ENCODE results near the gene C4orf50.
"Not testable (repeated sequence)": the region's sequence is repeated elsewhere in the genome, so short reads cannot be mapped to it uniquely, and the experiment has no call there.

C4orf50 gene

DNA sequence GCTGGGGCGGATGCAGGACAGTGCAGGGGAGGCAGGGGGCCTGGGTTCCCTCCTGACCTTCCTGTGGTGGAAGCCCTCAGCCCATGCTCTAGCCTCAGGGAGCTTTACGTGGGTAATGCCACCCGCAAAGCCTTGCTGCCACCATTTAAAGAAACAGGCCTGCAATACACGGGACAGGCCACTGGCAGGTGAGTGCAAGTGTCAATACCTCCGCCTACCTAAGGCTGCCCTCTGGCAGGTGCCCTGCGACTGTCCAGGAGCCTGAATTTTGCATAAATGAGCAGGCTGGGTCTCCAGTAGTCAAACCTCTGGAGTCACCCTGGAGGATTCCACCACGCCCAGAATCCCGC, 131.2 kb downstream of the C4orf50 start:
- DNase-seq: no peak

DNA sequence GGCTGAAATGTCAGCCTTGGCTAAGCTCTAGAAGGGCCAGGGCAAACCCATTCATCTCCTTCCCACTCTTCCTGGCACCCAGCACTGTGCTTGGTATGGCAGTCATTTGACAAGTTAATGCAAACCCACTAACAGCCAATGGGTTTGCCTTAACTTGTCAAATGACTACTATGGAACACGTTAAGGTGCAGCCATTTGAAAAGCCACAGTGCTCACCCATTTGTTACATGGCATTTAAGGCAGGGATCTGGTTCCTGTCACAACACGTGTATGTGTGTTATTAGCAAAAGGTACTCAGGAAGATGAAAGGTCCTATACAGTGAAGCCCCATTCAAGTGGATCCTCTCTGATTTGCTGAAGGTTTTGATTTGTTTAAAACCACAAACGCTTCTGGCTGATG, 132.5 kb downstream of the C4orf50 start:
- DNase-seq: no peak

DNA sequence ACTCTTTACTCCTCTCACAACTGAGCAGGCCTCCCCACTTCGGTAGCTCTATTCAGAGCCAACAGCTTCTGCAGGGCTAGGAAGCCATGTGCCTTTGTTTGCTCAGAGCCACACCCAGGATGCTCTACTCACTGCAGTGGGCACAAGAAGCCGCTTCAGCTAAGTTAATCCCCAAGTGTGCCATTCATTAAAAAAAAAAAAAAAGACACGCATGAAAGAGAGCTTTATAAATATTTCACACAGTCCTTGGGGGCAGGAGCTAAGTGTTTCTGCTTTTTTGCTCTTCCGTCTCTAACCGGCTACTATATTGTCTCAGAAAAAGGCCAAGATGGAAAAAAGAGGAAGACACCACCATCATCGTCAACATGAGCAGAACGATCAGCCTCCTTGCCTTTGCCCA, 133.4 kb downstream of the C4orf50 start:
- DNase-seq: no peak

DNA sequence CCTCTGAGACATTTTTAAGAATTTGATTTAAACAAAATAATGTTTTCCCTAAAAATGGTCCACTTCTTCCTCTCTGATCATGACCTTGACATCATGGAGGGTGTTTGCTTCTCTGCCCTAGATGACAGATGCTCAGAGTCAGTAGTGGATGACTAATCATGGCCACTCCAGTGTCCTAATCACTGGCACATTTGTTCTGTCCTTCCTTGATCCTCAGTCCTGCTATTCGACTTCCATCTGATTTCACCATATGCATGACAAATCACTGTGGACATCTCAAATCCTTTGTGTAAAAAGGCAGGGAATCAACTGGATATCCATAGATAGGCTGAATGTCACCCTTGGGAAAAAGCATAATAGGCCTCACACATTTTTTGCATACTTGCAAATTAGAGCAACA, 134.3 kb downstream of the C4orf50 start:
- no peak for DNase-seq

DNA sequence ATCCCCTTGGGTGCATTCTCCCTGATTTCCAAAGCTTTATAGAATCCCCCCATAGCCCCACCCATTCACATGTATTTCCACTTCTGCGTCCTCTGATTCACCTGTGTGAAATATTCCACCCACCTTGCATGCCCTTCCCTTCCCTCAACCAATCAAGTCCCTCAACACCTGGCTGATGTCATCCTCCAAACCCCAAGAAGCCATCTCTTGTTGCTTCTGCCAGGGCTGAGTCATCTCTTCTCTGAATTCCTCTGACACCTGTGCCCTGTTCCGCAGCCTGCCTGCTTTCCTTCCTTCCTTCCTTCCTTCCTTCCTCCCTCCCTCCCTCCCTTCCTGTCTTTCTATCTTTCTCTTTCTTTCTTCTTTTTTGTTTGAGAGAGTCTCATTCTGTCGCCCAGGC, 135.3 kb downstream of the C4orf50 start:
- DNase-seq: no peak

DNA sequence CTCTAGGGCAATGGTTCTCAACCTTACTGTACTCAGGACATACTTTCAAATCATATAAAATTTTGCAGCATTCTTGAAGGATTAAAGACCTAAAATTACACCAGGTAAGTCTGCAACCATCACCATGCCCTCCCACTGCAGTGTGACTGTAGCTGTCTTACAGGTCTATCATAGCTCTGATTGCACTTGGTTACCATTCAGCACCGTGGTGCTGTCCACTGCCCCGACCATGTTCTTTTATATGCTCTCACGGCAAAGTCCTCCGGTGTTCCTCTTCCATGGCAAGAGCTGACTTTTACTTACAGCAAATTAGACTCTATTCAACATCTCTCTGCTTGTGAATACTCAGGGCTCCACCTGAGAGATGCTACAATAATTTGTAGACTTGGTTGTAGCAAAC, 136.9 kb downstream of the C4orf50 start:
- no peak for DNase-seq

DNA sequence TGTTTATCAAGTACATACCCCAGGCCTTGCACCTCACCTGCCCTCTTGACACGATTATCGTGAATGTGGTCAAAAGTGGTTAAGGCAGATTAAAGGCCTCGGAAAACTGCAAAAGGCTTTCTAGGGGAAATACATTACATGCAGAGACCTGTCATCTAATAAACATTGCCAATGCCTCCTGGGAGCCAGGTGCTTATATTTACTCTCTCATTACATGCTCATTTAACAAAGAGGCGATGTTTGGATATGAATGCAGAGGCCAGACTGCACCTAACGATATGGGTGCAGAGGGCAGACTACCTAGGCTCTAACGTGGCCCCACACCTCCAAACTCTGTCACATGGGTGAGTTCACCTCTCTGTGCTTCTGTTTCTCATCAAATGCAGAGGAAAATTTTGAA, 139.9 kb downstream of the C4orf50 start:
- DNase-seq: no peak

DNA sequence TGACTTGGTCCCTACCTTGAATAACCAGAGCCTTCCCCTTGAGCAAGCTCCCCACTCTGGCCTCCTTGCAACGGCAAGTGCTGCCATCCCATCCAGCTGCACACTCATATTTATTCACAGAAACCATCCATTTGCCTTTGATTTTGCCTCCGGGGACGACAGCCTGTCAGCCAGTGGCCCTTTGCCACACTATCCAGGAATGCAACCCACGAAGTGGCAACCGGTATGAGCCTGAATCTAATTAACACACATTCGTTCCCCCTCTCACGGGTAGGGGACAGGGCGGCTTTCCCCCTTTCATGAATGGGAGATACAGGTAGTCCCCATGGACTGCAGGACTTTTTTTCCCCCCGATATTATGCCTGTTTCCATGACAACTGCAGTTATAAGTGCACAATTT, 140.8 kb downstream of the C4orf50 start:
- DNase-seq: no peak

DNA sequence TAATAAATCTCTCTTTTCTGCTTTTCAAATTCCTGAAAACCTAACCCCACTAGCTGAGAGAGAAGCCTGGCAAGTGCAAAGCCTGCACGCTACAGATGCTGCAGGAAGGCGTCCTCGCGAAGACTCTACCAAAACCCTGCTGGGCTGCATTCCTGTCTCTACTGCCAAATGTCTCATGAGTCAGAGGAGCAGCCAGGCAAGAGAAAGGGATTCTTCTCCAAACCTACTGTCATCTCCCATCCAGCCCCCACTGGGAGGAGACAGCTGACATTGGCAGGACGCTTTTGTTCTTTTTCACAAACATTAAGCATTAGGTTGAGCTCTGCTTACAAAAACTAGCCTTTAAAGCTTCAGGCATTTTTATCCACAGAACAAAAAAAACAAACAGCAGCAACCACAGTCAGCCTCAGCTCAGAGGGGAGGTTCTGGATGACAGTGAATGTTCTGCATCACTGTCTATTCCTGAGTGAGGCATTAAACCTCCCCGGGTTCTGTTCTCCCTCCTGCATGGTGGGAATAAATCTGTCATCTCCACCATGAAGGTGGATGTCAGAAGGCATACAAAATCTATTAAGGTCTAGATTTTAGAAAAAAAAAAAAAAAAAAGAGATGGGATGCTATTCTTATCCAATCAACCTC, 143.3 kb downstream of the C4orf50 start:
- DNase-seq: no peak

DNA sequence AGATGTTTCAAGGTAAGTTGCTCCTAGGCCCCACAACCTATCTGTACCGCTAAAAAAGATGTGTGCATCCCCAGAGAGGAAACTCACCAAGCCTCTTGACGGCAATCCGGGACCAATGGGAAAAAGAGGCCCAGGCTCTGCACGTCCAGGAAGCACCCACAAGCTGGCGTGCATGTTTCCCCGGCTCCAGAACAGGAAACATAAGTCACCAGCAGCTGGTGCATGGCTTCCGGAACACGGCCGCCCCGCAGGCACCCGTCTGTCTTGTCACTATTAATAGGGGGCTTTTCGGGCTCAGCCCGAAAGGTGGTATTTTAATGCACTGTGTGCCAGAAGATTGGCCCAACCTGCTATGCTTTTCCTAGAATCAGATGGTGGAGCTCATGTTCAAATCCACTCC, 147.5 kb downstream of the C4orf50 start:
- DNase-seq: no peak

DNA sequence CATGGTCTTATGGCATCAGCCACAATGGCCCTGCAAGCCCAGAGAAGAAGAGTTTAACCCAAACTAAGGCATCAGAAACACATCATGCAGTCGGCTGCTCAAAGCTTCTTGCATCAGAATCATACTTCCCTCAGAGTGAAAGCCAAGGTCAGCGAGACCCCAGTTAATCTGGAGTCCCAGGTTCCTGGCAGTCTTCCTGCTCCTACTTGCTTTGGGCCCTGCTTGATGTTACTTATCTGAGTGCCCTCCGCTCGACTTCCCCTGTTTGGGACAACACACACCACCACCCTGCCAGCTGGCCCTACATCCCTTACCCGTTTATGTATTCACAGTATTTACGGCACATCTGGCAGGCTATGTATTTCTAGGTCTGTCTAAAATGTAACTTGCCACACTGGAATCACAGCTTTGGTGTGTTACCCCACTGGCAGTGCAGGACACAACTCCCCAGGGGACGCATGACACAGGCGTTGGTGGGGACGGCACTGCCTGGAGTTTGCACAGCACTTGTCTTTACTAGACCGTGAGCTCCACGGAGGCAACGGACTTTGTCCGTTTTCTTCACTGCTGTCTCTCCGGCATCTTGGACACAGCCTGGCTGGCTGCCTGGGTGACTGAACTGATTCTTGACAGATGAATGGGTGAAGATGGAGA, 148.1 kb downstream of the C4orf50 start:
- no peak for DNase-seq

DNA sequence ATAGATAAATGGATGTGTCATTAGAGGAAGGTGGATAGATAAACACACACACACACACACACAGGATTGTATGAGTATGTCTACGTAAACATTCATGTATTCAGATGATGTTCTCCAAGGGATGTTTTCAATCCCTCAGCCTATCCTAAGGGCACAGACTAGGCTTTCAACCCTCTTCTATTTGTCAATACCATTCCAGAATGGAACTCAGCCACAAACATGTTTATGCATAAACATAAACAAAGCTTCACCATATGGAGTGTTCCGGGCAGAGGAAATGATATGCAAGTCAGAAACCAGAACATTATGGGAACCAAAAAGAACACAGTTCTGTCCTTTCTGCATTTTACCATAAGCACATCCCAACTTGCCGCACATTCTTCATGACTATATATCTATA, 150.4 kb downstream of the C4orf50 start:
- DNase-seq: no peak

DNA sequence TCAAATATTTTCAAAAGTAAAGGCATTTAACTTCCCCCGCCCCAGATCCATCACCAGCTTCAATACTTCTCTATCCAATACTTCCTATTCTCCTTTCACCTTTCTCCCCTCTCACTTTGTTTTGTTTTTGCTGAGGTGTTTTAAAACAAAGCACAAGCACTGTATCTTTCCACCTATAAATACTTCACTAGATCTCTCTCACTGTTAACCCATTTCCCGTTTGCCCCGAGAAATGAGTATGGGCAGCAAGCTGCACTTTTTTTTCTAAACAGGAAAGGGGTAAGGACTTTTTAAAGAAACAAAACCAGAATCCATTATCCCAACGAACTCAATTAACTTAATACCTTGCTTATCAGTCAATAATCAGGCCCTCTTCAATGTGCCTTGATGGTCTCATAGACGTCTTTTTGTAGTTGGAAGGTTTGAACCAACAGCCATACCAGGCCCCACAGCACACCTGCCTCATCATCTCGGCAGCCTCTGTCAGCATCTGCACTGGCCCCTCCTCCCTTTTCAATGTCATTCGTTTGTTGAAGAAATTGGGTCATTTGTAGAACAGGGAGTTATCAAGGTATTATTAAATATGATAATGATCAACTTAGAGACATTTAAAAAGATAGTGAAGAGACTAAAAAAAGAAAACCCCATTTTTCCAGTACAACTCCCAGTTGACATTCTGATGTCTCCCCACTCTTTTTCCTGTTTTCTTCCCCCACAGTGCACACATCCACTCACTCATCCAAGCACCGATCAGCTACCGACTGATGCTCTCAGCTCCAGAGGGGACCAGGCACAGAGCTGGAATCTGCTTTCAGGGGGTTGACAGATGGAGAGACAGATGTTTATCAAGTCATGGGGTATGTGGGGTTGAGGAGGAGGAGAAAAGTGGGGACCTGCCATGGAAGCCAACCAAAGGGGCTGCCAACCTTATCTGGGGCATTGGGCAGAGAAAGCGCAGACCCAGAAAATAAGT, 151.1 kb downstream of the C4orf50 start:
- no peak for DNase-seq

DNA sequence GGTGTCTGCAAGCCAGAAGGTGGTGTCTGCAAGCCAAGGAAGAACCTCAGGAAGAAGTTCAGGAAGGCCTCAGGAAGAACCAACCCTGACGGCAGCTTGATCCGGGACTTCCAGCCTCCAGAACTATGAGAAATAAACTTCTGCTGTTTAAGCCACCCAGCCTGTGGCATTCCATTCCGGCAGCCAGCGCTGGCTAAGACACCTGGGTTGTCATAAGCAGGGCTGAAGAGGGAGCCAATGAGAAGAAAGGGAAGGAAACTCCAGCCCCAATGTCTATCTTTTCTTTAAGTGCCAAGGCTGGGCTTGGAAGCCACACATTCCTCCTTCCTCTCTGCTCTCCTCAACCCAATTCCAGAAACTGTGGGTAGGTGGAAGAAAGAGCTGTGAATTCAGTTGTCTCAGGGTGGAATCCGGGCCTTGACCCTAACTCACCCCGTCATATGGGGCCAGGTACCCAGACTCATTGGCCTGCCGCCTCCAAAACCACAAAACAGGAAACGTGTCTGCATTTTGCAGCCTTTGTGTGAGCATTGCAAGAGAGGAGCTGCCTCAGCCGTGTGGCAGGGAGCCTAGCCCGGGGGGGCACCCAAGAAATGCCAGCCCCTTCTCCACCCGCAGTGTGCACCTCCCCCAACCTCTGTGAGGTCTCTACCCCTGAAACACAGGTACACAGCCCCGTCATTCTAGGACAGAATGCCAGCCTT, 152.2 kb downstream of the C4orf50 start:
- no peak for DNase-seq

DNA sequence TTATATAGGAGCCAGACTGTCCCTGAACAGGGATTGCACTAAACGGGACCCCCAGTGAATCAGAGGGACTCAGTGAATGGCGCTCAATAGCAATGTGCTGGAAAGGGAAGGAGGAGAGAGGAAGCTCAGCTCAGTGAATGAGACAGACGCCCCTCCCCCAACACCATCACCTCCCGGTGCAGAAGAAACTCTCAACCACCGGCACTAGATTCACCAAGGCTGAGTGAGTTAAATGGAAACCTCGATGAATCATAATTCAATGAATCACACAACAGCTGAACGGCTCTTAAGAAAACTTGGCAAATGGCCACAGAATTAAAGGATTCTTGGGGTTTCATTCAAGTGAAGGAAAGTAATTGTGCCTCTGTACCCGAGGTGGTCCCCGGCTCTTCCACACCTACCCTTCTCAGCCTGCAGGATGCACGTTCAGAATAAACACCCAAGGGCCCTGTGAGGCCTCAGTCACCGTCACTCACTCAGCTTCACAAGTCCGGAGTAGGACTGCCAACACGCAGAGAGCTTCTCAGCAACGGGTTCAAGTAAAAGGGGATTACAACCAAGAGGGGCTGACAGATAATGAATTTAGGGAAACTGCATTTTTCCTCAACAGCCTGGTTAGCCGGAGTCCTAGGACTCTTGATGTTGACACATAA, 154.6 kb downstream of the C4orf50 start:
- DNase-seq: no peak

DNA sequence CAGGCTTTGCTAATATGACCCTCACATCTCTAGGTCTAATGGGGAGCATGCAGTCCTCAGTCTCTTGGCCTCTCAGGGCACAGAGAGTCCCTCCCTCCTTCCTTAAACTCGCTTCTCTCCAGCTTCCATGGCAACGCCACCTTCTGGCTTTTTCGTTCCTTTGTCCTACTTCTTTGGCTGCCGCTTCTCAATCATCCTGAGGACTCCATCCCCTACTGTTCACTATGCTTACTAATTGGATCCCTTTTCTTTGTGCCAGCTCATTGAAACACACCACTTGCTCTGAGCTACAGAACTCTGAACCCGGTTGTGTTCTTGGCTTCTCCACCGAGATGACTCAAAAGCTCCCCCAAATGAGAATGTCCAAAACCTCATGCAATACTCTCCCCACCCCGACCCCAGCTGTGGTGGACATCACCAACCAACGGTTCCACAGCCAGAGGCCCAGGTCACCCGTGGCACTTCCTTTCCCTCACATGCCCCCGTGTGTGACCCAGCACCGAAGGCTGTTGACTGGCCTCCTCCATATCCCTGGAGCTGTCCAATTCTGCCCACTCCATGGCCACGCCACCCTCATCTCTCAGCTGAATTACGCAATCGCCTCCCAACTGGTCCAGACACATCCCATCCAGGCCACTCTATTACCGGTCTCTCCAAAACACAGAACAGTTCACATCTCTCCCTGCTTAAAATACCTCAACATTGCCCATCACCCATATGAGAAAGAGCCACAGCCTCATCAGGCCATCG, 160.0 kb downstream of the C4orf50 start:
- no peak for DNase-seq

DNA sequence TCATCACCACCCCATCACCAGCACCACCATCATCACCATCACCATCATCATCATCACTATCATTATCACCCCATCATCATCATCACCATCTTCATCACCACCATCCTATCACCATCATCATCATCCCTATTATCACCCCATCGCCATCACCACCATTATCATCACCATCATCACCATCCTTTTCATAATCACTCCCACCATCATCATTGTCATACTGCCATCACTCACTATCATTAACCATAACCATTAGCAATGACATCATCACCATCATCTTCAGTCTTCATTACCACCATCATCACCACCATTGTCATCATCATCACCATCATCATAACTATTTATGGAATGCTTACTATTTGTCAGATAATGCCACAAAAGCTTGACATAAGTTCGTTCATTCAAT, 161.0 kb downstream of the C4orf50 start:
- no peak for DNase-seq

DNA sequence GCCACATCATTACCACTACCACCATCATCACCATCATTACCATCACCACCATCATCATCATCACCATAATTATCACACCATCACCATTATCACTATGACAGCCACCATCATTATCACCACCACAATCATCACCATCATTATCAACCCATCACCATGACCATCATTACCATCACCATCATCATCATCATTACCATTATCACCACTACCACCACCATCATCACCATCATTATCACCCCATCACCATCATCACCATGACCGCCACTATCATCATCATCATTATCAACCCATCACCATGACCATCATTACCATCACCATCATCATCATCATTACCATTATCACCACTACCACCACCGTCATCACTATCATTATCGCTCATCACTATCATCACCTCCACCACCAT, 161.9 kb downstream of the C4orf50 start:
- DNase-seq: not testable (repeated sequence)

DNA sequence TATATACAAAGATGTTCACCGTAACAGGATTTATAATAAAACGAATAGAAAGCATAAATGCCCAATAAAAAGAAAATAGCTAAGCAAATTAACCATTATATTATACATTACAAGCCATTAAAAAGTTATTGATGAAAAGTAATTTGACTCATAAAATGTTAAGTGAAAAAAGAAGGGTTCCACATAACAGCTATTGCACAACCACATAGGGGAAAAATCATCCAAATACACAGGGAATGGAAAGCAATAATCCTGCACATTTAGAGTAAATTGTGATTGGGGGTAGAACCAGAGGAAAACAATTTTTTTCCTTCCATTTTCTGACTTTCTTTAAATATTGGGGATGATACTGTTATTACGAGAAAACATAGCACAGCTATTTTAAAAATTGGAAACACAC, 163.3 kb downstream of the C4orf50 start:
- no peak for DNase-seq

DNA sequence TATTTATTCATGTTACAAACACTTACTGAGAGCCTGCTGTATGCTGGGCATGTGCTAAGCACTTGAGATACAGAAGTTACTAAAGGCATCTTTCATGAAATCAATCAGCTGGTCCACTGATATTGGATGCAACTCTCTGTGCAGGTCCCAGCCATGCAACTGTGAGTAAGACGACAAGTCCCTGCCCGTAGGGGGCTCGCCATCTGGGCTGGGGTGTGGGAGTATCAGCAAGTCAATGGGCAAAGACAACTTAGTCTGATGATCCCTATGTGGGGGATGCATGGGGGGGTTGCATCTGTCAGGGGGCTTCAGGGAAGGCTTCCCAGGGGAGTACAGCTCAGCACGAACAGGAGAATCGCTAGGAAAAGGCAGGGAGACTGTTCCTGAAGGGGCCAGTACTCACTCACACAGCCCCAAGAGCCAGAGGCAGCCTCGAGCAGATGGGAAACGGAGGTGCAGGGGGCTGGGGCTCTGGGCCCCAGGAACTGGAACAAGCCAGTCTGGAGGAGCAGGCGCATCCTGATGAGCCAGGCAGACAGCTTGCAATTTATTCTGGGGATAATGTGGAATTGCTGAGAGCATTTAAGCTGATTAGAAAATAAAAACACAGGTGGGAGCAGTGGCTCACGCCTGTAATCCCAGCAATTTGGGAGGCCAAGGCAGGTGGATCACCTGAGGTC, 165.6 kb downstream of the C4orf50 start:
- no peak for DNase-seq

DNA sequence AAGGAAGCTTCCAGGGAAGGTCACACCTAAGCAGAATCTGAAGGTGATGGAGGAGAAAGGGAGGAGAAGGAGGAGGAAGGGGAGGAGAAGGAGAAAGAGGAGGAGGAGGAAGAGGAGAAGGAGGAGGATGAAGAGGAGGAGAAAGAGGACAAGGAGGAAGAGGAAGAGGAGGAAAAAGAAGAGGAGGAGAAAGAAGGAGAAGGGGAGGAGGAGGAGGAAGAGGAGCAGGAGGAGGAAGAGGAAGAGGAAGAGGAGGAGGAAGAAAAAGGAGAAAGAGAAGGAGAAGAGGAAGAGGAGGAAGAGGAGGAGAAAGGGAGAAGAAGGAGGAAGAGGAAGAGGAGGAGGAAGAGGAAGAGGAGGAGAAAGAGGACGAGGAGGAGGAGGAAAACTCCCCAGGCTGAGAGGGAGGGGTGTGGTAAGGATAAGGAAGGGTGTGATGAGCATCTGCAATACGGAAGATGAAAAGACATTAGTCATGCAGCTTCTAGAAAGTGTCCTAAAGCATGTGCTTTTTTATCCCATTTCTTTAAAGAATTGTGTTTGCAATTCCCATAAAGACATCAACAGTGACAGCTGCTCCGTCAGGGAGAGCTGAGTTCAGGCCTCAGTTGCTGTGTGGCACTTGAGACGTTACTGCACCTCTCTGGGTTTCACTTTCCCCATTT, 166.5 kb downstream of the C4orf50 start:
- no peak for DNase-seq
